Endothelial cell of umbilical vein (primary cell): Measurements from ENCODE around the gene UBE2F. TPM values are rescaled to one million over a fixed set of nuclear protein-coding genes. Genes with fewer than 3 reads are reported as not detected.

Experiments used
- BruUV-seq: library from RNA; stranded (reverse); fragments of 400-500 nt; replicated peaks from 2 replicates; lab custom pipeline; 2021; lab: Mats Ljungman, UMichigan
- CTCF ChIA-PET: fragments of 300-600, 350-600 bp; sonication (Branson Sonifier 250); formaldehyde crosslinking; loops from one replicate; lab custom pipeline; 2021; ENCODE audit warnings: antibody characterized with exemption, inconsistent platforms; lab: Charles Lee
- POLR2A ChIA-PET: fragments of 300-600, 350-600 bp; sonication (Branson Sonifier 250); formaldehyde crosslinking; loops from one replicate; lab custom pipeline; 2021; ENCODE audit warnings: antibody characterized with exemption, inconsistent platforms; lab: Charles Lee
- DNase-seq: peaks from one replicate; pipeline ENCODE4 v3.0.0-alpha.2; 2011; ENCODE audit warnings: low read depth, low spot score
- FAIRE-seq: peaks from 2 replicates; lab custom pipeline; 2011; peaks lifted over from hg19 to GRCh38; lab: Jason Lieb, UNC
- H2AFZ ChIP-seq: 2 replicates; pipeline ENCODE4 v1.6.0; 2012; ENCODE audit warnings: low read depth, low read length, control low read depth, inconsistent platforms
- H3K27ac ChIP-seq: 2 replicates; pipeline ENCODE4 v1.5.1; 2011; ENCODE audit warnings: low read depth, mild to moderate bottlenecking, control low read depth, low read length, moderate library complexity; ENCODE audit not compliant: insufficient read depth
- H3K27me3 ChIP-seq, 2 experiments: 2 replicates each; pipeline versions ENCODE4 v1.6.0 to v1.6.1; 2011; ENCODE audit warnings: low read length in 2 of 2, mixed read lengths in 1 of 2; ENCODE audit not compliant: control insufficient read depth in 2 of 2, insufficient read depth in 2 of 2
- H3K36me3 ChIP-seq, 2 experiments: 2 replicates in 1 of 2; 3 replicates in 1 of 2; pipeline ENCODE4 v1.5.1; 2011; ENCODE audit warnings: low read length in 2 of 2, mild to moderate bottlenecking in 1 of 2, moderate library complexity in 1 of 2; ENCODE audit not compliant: control insufficient read depth in 2 of 2, insufficient read depth in 2 of 2; ENCODE audit errors: extremely low read depth in 1 of 2
- H3K4me1 ChIP-seq: 3 replicates; pipeline ENCODE4 v1.5.1; 2011; ENCODE audit warnings: mild to moderate bottlenecking, low read length; ENCODE audit not compliant: control insufficient read depth, insufficient read depth; ENCODE audit errors: extremely low read depth
- H3K4me2 ChIP-seq: 2 replicates; pipeline ENCODE4 v1.6.1; 2011; ENCODE audit warnings: low read length, control low read depth, mixed read lengths; ENCODE audit not compliant: insufficient read depth
- H3K4me3 ChIP-seq, 3 experiments: fragments of 200-600 bp in 1 of 3; sonication (generic), shearing (Covaris generic) in 1 of 3; replicated peaks in 1 of 3; 2 replicates each; pipeline ENCODE4 v1.5.1; 2011 to 2016; ENCODE audit warnings: control low read depth in 3 of 3, low read length in 3 of 3, mild to moderate bottlenecking in 2 of 3, inconsistent platforms in 1 of 3, low read depth in 1 of 3, moderate library complexity in 1 of 3; ENCODE audit not compliant: insufficient read depth in 1 of 3
- H3K79me2 ChIP-seq: 2 replicates; pipeline ENCODE4 v1.6.0; 2012; ENCODE audit warnings: low read length, inconsistent platforms; ENCODE audit not compliant: control insufficient read depth, insufficient read depth
- H3K9ac ChIP-seq: replicated peaks from 2 replicates; pipeline ENCODE3; 2011; ENCODE audit warnings: low read length, control low read depth; ENCODE audit not compliant: insufficient read depth; ENCODE audit errors: extremely low read depth
- H3K9me1 ChIP-seq: replicated peaks from 3 replicates; pipeline ENCODE4 v1.6.0; 2011; ENCODE audit warnings: mild to moderate bottlenecking, low read length; ENCODE audit not compliant: control insufficient read depth, insufficient read depth; ENCODE audit errors: extremely low read depth
- H3K9me3 ChIP-seq: replicated peaks from 2 replicates; pipeline ENCODE4 v1.5.1; 2012; ENCODE audit warnings: low read length, inconsistent platforms; ENCODE audit not compliant: control insufficient read depth, insufficient read depth
- H4K20me1 ChIP-seq: replicated peaks from 2 replicates; pipeline ENCODE3; 2011; ENCODE audit warnings: mild to moderate bottlenecking, low read length; ENCODE audit not compliant: control insufficient read depth, insufficient read depth; ENCODE audit errors: extremely low read depth
- CTCF ChIP-seq, 2 donors: IDR thresholded peaks; 1 replicate in 1 of 2; 2 replicates in 1 of 2; pipeline ENCODE4 v1.5.1; 2011; ENCODE audit warnings: low read length in 2 of 2, mild to moderate bottlenecking in 2 of 2, moderate library complexity in 2 of 2, control low read depth in 1 of 2, inconsistent platforms in 1 of 2, low read depth in 1 of 2; ENCODE audit not compliant: insufficient read depth in 1 of 2; ENCODE audit errors: extremely low read depth in 1 of 2
- EZH2 ChIP-seq: IDR thresholded peaks from 2 replicates; pipeline ENCODE4 v1.6.1; 2012; ENCODE audit warnings: borderline replicate concordance, low read depth, mild to moderate bottlenecking, moderate library complexity, low read length, inconsistent platforms; ENCODE audit not compliant: severe bottlenecking
- FOS ChIP-seq: IDR thresholded peaks from 2 replicates; pipeline ENCODE4 v1.6.1; 2011; ENCODE audit warnings: mild to moderate bottlenecking, low read length, moderate library complexity, borderline replicate concordance; ENCODE audit not compliant: insufficient read depth
- GATA2 ChIP-seq: IDR thresholded peaks from 2 replicates; pipeline ENCODE4 v1.7.0; 2011; ENCODE audit warnings: low read depth, mild to moderate bottlenecking, moderate library complexity, mixed read lengths, low read length; ENCODE audit not compliant: insufficient read length, insufficient read depth
- JUN ChIP-seq: IDR thresholded peaks from 2 replicates; pipeline ENCODE4 v1.6.1; 2011; ENCODE audit warnings: borderline replicate concordance, low read depth; ENCODE audit not compliant: insufficient read length, insufficient read depth
- MAX ChIP-seq: IDR thresholded peaks from 2 replicates; pipeline ENCODE4 v1.6.1; 2011; ENCODE audit not compliant: insufficient read depth, insufficient read length
- MYC ChIP-seq: IDR thresholded peaks from one replicate; pipeline ENCODE4 v1.6.1; 2011; ENCODE audit warnings: mild to moderate bottlenecking, low read depth, low read length
- POLR2A ChIP-seq: IDR thresholded peaks from 2 replicates; pipeline ENCODE4 v1.6.1; 2012; ENCODE audit warnings: low read depth, mild to moderate bottlenecking, control low read depth, low read length
- POLR2AphosphoS5 ChIP-seq: IDR thresholded peaks from 2 replicates; pipeline ENCODE4 v1.6.1; 2012; ENCODE audit warnings: low read depth, mild to moderate bottlenecking, control low read depth, low read length, moderate library complexity; ENCODE audit not compliant: insufficient read depth
- dilution Hi-C: fragments of 300-500 bp; cut with MboI; formaldehyde crosslinking; loops from one replicate; pipeline ENCODE4 v1.15.0; 2019; ENCODE audit warnings: low sequenced_read_pairs; ENCODE audit not compliant: extremely low pct_ligation_motif_present
- intact Hi-C: fragments of 100-400 bp; cut with micrococcal nuclease; formaldehyde crosslinking; loops from one replicate; pipeline ENCODE4 v1.10.0; 2022
- polyA plus RNA-seq, 4 experiments: library from polyadenylated mRNA; depleted of rRNA in 3 of 4; stranded (reverse) in 3 of 4; unstranded in 1 of 4; fragments of >200 nt; gene quantifications; 2 replicates each; pipeline versions ENCODE4 v1.2.1 to v1.2.3, GENCODE V29; 2011 to 2012; ENCODE audit warnings: missing spikeins in 1 of 4
- total RNA-seq: library from RNA; stranded (reverse); gene quantifications from 2 replicates; pipeline ENCODE4 v1.2.3, GENCODE V29; 2021

The UBE2F gene
- total and polyA plus RNA-seq, 2 donors (not counting 3 experiments of a cell fraction or from before 2014, with no cell fraction given): 42.3 to 45.6 TPM

DNA sequence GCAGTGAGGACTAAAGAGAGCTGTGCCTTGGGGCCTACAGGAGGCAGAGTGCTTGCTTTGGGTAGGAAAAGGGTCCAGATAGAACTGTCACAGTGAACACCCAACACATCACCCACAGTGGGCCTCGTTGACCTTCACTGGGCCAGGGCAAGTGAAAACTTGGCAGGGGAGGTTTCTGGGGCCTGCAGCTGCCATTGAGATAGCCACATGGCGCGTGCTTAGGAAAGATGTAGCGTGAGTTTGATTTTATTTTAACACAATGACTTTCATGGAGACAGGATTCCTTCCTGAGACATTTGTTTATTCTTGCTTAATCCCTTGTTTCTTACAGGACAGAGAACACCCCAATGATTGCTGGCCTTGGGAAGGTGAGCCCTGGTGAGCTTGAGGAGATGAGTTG, 124.1 kb downstream of the UBE2F start:
- Histone ChIP-seq H3K27me3 (no peaks in the 10 kb centered on the region), H3K9me3 (no peaks in the 10 kb centered on the region), H4K20me1 (no peaks in the 10 kb centered on the region), H3K4me1 (no peaks in the 10 kb centered on the region), H3K27ac (no peak overlapping the region), H3K36me3 (no peaks in the 10 kb centered on the region), H3K9me1 (no peaks in the 10 kb centered on the region), H3K79me2 (no peaks in the 10 kb centered on the region), H3K4me3 (no peak overlapping the region), H3K9ac (no peak overlapping the region), H2AFZ (no peak overlapping the region), H3K4me2 (no peak overlapping the region)
- POLR2A ChIA-PET: no interaction called here
- dilution Hi-C loops (no loop called here), intact Hi-C loops (no loop called here)
- DNase-seq (no peak), FAIRE-seq (no peak)
- CTCF ChIA-PET: interaction anchor here (1.0 kb wide), 1 partner anchor 124 kb away, joined by 3 read pairs; no protein-coding TSS in a partner anchor
- no peak for TF ChIP-seq GATA2
- TF ChIP-seq JUN: no peak
- no peak for TF ChIP-seq POLR2A
- TF ChIP-seq FOS: no peak
- TF ChIP-seq CTCF (IDR thresholded peaks at IDR 0.05; ENCODE audit: extremely low read depth in 1 of 2, insufficient read depth in 1 of 2, low read depth in 1 of 2, low read length in 2 of 2): no peak
- no peak for TF ChIP-seq MYC
- no peak for TF ChIP-seq EZH2
- no peak for TF ChIP-seq POLR2AphosphoS5
- TF ChIP-seq MAX: no peak
- BruUV-seq: no TSS peak
